HFFc6 (cell line): Measurements from ENCODE around the gene LILRA6. TPM values are rescaled to one million over a fixed set of nuclear protein-coding genes. Genes with fewer than 3 reads are reported as not detected.
"Not testable (repeated sequence)": the region's sequence is repeated elsewhere in the genome, so short reads cannot be mapped to it uniquely, and the experiment has no call there.

Experiments
- DNase-seq: peaks from one replicate; pipeline ENCODE4 v3.0.0-alpha.2; 2018
- H3K27ac Mint-ChIP-seq: 2 replicates; pipeline ENCODE4 v1.8.0; 2020; ENCODE audit warnings: mild to moderate bottlenecking, mixed read lengths
- H3K27me3 Mint-ChIP-seq: 2 replicates; pipeline ENCODE4 v1.8.0; 2021; ENCODE audit warnings: mild to moderate bottlenecking, moderate library complexity, mixed read lengths; ENCODE audit not compliant: insufficient read depth
- H3K36me3 Mint-ChIP-seq: 2 replicates; pipeline ENCODE4 v1.8.0; 2021; ENCODE audit warnings: low read depth, mixed read lengths
- H3K4me1 Mint-ChIP-seq: 2 replicates; pipeline ENCODE4 v1.8.0; 2020; ENCODE audit warnings: low read depth, mixed read lengths
- H3K4me3 Mint-ChIP-seq: 2 replicates; pipeline ENCODE4 v1.8.0; 2020; ENCODE audit warnings: mild to moderate bottlenecking, moderate library complexity, mixed read lengths
- H3K9me3 Mint-ChIP-seq: 2 replicates; pipeline ENCODE4 v1.8.0; 2020; ENCODE audit warnings: mild to moderate bottlenecking, mixed read lengths
- CTCF ChIP-seq: fragments of 200-600 bp; sonication (generic); IDR thresholded peaks from 2 replicates; pipeline ENCODE4 v1.5.0; 2021; ENCODE audit warnings: antibody characterized with exemption, mild to moderate bottlenecking
- total RNA-seq, 6 experiments: library from RNA; stranded (reverse); fragmentation: NEBNext Ultra II Directional; extraction: Animal tissue kit (Norgen Biotek cat#: 25700); gene quantifications; 2 replicates in 1 of 6; 3 replicates in 5 of 6; pipeline ENCODE4 v1.2.3, GENCODE V29; 2021

The LILRA6 gene
- total RNA-seq, 6 experiments from 2014 or later: not detected

DNA sequence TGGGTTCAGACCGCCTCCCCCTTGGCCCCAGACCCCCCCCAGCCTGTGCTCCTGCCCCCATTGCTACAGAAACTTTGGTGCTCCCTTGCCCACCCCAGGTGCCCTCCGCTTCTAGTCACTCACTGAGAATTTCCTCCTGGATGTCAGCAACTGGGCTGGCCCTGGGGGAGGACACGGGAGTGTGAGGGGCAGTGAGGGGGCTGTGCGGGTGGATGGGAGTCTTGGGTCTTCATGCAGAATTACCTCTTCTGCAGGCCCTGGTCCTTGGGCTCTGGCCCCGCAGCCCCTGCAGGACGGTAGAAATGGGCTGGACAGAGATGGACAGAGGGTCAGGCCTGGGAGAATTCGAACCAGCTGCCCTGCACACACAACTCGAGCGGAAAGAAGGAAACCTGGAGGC, 9.7 kb upstream of the LILRA6 start:
- Mint-ChIP-seq H3K27me3 (peaks cover 40% of the 10 kb centered on the region), H3K36me3 (no peaks in the 10 kb centered on the region), H3K4me3 (no peak overlapping the region), H3K9me3 (no peaks in the 10 kb centered on the region), H3K27ac (no peak overlapping the region), H3K4me1 (peaks cover 10% of the 10 kb centered on the region)
- DNase-seq: no peak
- no peak for TF ChIP-seq CTCF

DNA sequence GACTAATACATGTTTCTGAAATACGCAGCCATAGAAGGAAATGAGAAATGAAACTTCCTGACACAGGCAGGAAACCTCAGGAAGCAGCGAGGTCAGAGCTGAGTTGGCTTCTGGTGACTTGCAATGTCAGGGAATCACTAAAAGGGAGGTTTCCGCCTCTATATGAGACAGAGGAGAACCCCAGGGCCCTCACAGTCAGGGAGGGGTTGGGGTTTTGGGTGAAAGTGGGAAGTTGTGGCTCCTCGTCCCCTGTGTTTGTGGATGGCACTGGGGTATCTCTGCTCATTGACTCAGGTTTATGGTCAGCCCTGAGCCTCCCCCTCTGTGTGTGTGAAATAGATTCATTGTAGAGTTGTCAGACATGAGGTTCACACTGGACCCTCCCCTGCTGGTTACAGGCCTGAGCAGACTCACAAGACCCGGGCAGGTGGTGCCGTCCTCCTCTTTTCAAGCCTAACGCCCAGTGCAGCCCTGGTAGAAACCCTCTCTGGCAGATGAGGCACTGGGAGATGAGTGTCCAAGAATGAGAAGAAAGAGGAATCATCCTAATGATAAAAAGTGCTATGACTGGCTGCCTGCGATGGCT, 5.5 kb upstream of the LILRA6 start:
- no peak for DNase-seq
- peaks cover 24% of the 10 kb centered on the region for H3K27me3 Mint-ChIP-seq
- H3K4me1 Mint-ChIP-seq: peaks cover 10% of the 10 kb centered on the region
- no peaks in the 10 kb centered on the region for H3K9me3 Mint-ChIP-seq
- peak overlapping the region; percentile 31 for H3K4me3 Mint-ChIP-seq
- no peaks in the 10 kb centered on the region for H3K36me3 Mint-ChIP-seq
- TF ChIP-seq CTCF: no peak
- H3K27ac Mint-ChIP-seq: no peak overlapping the region

DNA sequence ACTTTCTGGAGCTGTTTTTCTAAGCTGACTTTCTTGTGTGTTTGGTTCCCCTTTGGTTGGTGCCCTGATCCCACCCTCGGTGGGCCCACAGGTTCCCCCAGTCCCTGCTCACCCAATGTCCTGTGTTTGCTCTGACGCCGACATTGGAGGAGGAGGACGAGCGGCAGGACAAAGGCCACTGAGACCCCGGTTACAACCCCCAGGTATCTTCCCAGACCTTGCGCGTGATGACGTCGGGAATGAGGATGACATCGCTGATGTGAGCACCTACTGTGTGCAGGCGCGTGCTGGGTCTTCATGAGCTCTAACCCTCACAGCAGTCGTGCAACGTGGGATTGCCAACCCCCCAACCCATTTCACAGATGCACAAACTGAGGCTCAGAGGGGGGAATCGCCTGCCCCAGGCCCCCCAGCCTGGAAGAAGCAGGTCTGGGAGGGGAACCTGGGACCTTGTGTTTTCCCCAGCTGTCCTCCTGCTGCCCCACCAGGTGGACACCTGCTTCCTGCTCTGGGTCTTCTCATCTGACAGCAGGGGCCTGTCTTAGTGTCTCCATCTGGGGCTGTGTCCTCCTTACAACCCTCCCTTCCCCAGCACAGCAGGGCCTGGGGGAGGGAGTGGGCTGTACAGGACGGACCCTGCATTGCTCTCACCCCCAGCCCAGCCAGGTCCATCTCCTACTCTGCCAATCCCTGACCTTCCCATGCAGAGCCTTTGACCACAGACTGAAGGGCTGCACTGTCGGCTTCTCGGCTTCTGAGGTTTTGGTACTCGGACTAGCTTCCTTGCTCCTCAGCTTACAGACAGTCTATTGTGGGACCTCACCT, 4.7 kb upstream of the LILRA6 start:
- Mint-ChIP-seq H3K4me1 (peaks cover 10% of the 10 kb centered on the region), H3K27me3 (peaks cover 18% of the 10 kb centered on the region), H3K36me3 (no peaks in the 10 kb centered on the region), H3K9me3 (no peaks in the 10 kb centered on the region), H3K27ac (no peak overlapping the region), H3K4me3 (peak overlapping the region; percentile 31)
- no peak for DNase-seq
- TF ChIP-seq CTCF: no peak

- H3K9me3 Mint-ChIP-seq: no peaks in the 10 kb centered on the region
- H3K4me1 Mint-ChIP-seq: peaks cover 10% of the 10 kb centered on the region
- H3K27ac Mint-ChIP-seq: no peak overlapping the region
- H3K4me3 Mint-ChIP-seq: no peak overlapping the region
- no peak for TF ChIP-seq CTCF
- H3K36me3 Mint-ChIP-seq: no peaks in the 10 kb centered on the region
- H3K27me3 Mint-ChIP-seq: peaks cover 18% of the 10 kb centered on the region
- DNase-seq: no peak
Measured at GRCh38 chr19:54245936-54246335, 3.3 kb upstream of the LILRA6 start.

DNA sequence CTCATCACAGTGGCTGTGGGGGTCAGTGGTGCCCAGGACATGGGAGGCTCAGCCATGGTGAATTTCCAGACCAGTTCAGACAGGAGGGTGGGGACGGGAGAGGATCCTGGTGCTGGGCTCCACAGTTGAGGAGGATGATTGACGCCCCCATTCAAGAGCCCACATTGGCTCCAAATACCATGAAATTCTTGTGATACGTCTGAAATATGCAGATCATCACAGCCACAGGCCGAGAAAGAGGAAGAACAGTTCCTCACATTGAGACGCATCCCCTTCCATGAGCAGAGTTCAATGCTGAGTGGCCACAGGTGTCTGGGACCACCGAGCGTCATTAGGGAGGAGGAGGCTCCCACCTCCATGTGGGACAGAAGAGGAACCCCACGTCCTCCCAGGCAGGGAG, 1.2 kb upstream of the LILRA6 start:
- H3K27me3 Mint-ChIP-seq: peaks cover 15% of the 10 kb centered on the region
- not testable (repeated sequence) for H3K4me3 Mint-ChIP-seq

DNA sequence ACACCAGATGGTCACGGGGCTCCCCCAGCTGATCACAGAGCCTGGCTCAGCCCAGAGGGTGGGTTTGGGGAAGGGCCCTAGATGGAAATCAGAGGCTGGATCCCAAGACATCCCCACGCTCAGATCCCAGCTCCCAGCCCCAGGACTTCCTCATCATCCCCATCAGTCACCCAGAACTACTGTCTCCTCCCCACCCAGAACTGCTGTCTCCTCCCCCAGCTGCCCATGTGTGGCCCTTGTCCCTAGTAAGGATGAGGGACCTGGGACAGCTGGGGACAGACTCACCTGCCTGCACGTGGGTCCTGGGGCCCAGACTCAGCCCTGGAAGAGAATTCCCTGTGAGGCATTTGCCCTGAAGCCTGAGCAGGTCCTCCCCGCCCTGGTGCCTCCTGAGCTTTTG, 356 bp downstream of the LILRA6 start:
- not testable (repeated sequence) for DNase-seq, H3K4me3 Mint-ChIP-seq, H3K36me3 Mint-ChIP-seq, H3K27ac Mint-ChIP-seq, H3K4me1 Mint-ChIP-seq, H3K9me3 Mint-ChIP-seq
- H3K27me3 Mint-ChIP-seq: peaks cover 23% of the 10 kb centered on the region

More for the DNA sequence above, 1.2 kb upstream of the LILRA6 start:
- H3K27ac Mint-ChIP-seq, DNase-seq, H3K36me3 Mint-ChIP-seq, H3K9me3 Mint-ChIP-seq: not testable (repeated sequence)
- H3K4me1 Mint-ChIP-seq: peaks cover 10% of the 10 kb centered on the region

- DNase-seq, H3K4me3 Mint-ChIP-seq, H3K27ac Mint-ChIP-seq, H3K4me1 Mint-ChIP-seq, H3K9me3 Mint-ChIP-seq, H3K36me3 Mint-ChIP-seq: not testable (repeated sequence)
- peaks cover 23% of the 10 kb centered on the region for H3K27me3 Mint-ChIP-seq
Measured at GRCh38 chr19:54240372-54241336, 1.9 kb downstream of the LILRA6 start.

- H3K9me3 Mint-ChIP-seq, H3K4me1 Mint-ChIP-seq, H3K4me3 Mint-ChIP-seq, H3K36me3 Mint-ChIP-seq, H3K27ac Mint-ChIP-seq, DNase-seq: not testable (repeated sequence)
- peaks cover 27% of the 10 kb centered on the region for H3K27me3 Mint-ChIP-seq
Measured at GRCh38 chr19:54239491-54240371, 2.9 kb downstream of the LILRA6 start.
